HG03575 (cell line): Measurements from ENCODE around the gene MYF5.

Experiments
- ATAC-seq: cut with Tn5 transposase; IDR thresholded peaks from one replicate; pipeline ENCODE4 v1.9.1; 2021; ENCODE audit not compliant: unreplicated experiment, insufficient number of reproducible peaks, low FRiP score; ENCODE audit errors: extremely low read depth

MYF5 gene

GRCh38 chr12:80704420-80704819 is 12.3 kb upstream of the MYF5 start:
- no peak for ATAC-seq

- ATAC-seq: no peak
These were observed 9.4 kb upstream of the MYF5 start, which contains the start of gene MYF6 for GRCh38 chr12:80707126-80707829. Gene MYF6 (plus strand): TSS chr12:80707634. CDS start chr12:80707720, 86 bp downstream.

DNA sequence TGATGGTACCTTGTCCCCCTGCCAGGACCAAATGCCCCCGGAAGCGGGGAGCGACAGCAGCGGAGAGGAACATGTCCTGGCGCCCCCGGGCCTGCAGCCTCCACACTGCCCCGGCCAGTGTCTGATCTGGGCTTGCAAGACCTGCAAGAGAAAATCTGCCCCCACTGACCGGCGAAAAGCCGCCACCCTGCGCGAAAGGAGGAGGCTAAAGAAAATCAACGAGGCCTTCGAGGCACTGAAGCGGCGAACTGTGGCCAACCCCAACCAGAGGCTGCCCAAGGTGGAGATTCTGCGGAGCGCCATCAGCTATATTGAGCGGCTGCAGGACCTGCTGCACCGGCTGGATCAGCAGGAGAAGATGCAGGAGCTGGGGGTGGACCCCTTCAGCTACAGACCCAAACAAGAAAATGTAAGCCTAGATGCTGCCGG is 8.9 kb upstream of the MYF5 start:
- no peak for ATAC-seq

DNA sequence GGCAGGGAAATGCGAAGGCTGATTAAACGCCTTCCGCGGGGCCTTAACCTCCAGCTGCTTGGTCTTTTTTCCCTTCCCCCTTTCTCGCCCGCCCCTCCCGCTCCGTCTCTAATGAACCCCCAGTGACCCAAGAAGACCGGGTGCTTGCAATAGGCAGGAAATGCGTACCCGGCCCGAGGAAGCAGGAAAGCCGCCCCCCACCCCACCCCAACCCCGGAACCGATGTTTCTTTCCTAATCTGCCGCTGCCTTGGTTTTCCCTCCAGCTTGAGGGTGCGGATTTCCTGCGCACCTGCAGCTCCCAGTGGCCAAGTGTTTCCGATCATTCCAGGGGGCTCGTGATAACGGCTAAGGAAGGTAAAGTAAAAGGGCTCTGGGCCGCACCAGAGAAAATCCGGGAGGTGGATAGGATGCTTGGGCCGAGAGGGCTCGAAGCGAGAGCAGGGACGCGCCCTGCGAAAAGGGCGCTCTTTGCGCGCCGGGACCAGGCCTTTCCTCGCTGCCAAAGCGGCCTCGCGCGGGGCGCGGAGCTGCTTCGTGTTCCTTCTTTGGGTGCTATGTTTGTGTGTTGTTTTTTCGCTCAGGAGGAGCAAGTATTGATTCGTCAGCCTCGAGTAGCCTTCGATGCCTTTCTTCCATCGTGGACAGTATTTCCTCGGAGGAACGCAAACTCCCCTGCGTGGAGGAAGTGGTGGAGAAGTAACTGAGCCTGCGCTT is 8.3 kb upstream of the MYF5 start:
- ATAC-seq: no peak

GRCh38 chr12:80708975-80709328 is 7.8 kb upstream of the MYF5 start:
- no peak for ATAC-seq

- no peak for ATAC-seq
These were observed 6.6 kb upstream of the MYF5 start for GRCh38 chr12:80709811-80710726.

GRCh38 chr12:80710727-80711449 is 5.8 kb upstream of the MYF5 start:
- ATAC-seq: no peak

DNA sequence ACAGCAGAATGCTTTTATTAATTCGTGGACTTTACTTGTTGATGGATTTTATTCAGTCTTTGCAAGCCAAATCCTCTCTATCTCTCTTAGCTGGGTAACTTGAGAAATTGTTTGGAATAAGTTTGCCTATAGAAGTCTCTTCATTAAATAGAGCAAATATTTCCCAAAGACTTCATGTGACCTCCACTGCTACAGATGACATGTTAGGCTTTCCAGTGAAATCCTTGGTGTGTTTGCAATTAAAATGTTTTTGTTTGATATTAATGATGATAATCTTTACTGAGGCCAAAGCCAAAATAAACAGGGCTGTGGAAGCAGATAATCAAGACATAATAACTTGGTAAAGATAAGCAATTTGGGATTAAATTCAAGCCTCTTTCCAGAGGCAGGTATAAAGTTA is 4.8 kb upstream of the MYF5 start:
- no peak for ATAC-seq

DNA sequence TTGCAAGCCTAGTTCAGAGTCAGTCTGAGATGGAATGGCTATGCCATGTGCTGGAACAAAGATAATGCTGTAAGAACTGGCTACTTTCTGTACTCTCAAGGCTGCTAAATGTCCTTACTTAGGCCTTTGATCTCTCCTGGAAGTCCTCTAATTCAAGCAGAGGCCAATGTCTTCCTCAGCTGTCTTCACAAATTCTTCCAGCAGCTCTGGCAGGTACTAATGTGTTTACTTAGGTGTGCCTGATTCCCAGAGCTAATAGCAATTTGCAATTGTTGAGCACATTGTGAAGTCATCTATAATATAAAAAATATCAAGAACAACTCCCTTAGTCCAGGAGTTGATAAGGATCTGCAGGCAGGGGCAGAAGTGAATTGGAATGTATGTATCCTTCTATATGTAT is 3.8 kb upstream of the MYF5 start:
- no peak for ATAC-seq

- no peak for ATAC-seq
These were observed 3.3 kb upstream of the MYF5 start for GRCh38 chr12:80713419-80713818.

DNA sequence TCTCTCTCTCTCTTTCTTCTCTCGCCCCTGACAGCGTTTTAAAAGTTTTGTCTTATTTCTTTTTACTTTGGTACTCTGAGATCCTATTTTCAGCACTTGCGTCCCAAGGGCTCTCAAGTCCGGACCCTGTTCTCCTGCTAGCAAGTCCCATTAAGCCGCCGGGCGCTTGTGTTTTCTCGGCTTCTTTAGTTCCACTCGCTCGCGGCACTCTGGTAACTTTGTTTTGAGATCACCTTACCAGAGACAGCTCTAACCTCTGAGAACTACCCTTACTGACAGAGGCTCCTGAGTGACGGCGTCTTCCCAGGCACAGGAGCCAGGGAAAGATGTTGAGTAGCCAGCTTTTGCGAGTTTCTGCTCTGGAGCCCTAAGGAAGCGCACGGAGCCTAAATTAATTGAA is 2.7 kb upstream of the MYF5 start:
- no peak for ATAC-seq

DNA sequence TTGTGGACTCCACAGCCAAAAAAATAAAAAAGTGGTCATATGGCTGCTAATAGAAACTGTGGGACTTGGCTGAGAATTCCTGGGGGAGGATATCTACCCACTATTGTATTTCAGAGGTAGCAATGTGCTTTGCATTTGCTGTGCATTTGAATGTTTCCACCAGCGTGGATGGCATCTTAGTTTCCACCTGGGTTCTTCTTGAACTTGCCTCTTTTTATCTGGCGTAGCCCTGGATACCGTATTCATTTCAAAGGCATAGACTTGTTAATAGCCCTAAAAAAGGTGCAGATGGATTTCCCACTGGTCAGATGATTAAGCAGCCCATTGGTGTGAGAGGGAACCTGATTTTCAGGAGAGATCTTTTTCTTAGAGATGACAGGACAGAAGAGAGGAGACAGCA is 1.9 kb upstream of the MYF5 start:
- ATAC-seq: no peak

GRCh38 chr12:80715713-80716249 is 931 bp upstream of the MYF5 start:
- no peak for ATAC-seq

DNA sequence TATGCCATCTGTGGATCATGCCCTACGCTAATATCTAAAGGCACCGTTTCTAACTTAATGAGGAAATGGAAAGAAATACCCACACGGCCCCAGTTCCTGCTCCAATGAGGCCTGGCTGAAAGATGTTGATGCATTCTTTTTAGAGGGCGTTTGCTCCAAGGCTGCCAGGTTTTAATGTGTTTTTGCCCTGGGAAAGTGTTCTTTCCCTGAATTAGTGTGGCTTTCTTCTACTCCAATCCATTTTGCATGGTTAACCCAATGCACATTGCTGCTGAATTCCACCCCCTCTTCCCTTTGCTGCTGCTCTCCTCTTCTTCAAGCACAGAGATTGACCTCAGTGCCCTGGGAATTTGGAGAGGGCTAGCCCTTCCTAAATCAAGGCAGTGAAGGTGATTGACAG is 1.1 kb downstream of the MYF5 start:
- ATAC-seq: no peak

GRCh38 chr12:80720516-80720915 is 3.8 kb downstream of the MYF5 start:
- ATAC-seq: no peak

GRCh38 chr12:80721326-80721725 is 4.6 kb downstream of the MYF5 start:
- ATAC-seq: no peak

GRCh38 chr12:80745851-80746505 is 29.3 kb downstream of the MYF5 start:
- no peak for ATAC-seq

- ATAC-seq: no peak
These were observed 31.1 kb downstream of the MYF5 start for GRCh38 chr12:80747800-80748199.
